Fibroblast of skin of right biceps (primary cell): ENCODE measurements around the gene SCN4B.
A peak's percentile ranks its signal among the peaks of the same experiment; 100 is the strongest.

Experiments
- DNase-seq: peaks from one replicate; pipeline ENCODE4 v3.0.0-alpha.2; 2013

Gene SCN4B

GRCh38 chr11:118149493-118149892 is 3.1 kb downstream of the SCN4B start:
- no peak for DNase-seq

- DNase-seq = peak; percentile 17
Measured at GRCh38 chr11:118148856-118149255, 3.8 kb downstream of the SCN4B start.

DNA sequence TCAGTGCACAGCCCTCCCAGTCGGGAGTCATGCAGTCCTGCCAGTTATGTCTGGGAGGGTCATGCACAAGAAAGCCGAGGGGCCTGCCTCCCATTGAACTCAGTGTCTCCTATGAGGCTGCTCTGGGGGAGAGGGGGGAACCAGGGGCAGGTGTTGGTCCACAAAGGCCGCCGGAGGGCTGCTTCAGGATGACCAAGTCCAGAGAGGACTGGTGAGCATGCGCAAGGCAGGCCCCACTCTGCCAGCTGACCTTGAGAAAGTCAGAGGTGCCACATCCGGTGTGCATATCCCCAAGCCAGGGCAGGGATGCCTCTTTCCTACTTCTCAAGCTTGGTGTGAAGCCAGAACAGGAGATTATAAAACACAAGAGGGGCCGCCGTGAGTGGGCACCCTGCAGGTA is 4.4 kb downstream of the SCN4B start:
- DNase-seq = no peak

GRCh38 chr11:118147502-118147901 is 5.1 kb downstream of the SCN4B start:
- no peak for DNase-seq

GRCh38 chr11:118146554-118146953 is 6.1 kb downstream of the SCN4B start:
- DNase-seq = no peak

DNA sequence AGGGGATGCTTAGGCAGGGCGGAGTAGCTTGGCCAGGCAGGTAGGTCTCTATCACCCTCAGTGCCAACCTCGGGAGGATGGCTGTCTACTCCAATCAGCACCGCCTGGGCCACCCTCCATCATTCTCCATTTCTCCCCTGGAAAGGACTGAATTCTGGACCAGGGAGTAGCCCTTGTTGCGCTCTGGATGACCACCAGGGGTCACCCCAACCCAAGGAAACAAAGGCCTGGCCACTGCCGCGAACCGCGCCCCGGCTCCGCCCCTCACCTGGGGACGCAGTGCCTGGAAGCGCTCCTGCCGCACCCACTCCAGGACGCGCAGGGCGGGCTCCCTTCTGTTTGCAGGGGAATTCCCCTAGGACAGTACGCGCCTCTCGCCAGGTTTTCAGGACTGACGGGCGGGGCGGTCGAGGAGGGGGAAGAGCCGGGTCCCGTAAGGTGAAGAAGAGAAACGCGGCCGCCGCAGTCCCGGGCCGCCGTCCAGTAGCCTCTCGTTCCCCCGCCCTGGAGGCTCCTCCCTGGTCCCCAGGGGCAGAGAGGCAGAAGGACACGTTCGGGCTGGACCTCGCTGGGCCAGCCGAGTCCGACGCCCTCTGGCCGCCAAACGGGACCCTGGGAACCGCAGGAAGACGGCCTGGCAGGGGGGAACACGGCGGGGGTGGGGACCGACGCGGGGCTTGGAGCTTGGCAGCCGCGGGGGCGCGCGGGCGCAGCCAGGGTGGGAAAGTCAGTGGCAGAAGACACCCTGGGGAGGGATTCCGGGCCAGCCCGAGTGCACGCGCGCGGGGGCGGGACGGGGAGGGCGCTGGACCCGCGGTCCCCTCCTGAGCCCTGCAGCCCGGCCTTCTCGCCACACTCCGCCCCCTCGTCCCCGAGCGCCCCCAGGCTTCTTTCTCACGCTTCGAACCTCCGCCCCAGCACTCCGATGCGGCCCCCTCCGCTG is 7.1 kb downstream of the SCN4B start:
- peak; percentile 54 for DNase-seq

GRCh38 chr11:118144301-118145268 is 8.0 kb downstream of the SCN4B start:
- no peak for DNase-seq

DNA sequence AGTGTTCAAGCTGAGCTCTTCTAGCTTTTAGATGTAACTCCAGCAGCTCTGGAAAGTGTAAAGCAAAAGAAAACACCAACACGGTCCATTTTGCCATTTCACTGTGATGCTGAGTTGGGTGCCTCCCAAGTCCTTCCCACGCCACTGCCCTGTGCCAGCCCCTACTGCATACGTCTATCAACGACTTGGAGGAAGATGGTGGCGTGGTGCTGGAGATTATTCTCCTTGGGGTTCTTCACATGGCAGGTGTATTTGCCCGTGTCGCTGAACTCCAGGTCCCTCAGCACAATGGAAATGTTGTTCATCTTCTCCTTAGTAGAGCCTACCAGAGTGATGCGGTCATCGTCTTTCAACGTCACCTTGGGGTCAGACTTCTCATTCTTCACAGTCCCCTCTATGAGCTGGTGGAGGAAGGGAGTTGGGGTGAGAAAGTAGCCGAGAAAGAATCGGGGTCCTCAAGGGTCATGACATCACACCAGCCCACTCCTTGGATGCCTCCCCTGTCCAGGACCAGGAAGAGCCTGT is 8.9 kb downstream of the SCN4B start:
- DNase-seq = no peak

DNA sequence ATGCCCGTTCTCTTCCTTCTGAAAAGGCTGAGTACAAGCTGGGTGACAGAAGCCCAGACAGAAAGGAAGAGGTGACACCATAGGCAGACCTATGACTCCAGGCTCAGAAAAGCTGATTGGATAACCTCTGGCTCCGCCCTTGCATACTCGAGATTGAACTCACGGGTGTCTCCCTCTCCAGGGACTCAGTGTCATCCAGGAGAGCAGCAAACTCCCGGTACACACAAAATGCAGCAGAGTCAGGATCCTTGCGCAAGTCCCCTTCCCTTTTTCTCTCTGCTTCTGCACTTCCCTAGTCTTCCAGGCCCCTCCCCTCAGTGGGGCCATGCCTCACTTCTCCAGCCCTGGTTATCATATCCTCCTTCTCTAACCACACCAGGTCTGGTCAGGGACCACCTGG is 9.8 kb downstream of the SCN4B start:
- no peak for DNase-seq

- no peak for DNase-seq
Measured at GRCh38 chr11:118142081-118142480, 10.5 kb downstream of the SCN4B start.

DNA sequence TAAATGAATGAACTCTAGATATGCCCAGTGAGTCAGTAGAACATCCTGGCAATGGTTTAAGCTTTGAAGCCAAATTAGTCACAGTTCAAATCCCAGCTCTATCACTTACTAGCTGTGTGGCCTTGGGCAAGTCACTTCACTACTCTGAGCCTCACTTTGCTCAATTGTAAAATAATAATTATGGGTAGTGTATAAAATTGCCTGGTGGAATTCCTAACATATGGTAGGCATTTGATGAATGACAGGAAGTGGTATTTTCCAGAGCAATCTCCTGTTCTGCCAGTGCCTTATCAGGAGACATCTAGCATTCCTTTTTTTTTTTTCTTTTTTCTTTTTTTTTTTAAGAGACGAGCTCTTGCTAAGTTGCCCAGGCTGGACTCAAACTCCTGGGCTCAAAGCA is 13.0 kb downstream of the SCN4B start:
- peak; percentile 11 for DNase-seq

DNA sequence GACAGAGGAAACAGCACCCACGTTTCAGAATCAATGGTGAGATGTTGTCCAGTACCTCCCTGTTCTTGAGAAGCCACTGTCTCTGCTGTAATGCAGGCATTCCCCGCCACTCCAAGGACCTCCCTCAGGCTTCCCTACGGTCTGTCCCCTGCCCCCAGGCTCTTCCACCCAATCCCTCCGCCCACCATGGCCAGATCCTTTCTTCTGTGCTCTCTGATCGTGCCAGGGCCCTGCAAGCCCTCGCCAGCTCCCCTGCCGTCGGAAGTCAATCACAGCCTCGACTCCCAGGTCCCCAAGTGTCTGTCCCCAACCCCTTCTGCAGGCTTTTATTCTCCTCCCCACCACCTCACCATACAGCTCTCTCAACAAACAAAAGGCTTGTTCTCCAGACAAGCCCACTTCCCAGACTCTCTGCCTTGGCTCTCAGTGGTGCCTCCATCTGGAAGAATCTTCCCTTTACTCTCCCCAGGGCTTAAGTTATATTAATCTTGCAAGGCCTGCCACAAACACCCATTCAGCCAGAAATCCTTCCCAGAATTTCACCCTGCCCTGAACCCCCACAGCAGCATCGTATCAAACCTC is 13.7 kb downstream of the SCN4B start:
- DNase-seq = no peak

GRCh38 chr11:118136801-118137200 is 15.8 kb downstream of the SCN4B start:
- DNase-seq = no peak

- DNase-seq = no peak
Measured at GRCh38 chr11:118136341-118136740, 16.3 kb downstream of the SCN4B start.

DNA sequence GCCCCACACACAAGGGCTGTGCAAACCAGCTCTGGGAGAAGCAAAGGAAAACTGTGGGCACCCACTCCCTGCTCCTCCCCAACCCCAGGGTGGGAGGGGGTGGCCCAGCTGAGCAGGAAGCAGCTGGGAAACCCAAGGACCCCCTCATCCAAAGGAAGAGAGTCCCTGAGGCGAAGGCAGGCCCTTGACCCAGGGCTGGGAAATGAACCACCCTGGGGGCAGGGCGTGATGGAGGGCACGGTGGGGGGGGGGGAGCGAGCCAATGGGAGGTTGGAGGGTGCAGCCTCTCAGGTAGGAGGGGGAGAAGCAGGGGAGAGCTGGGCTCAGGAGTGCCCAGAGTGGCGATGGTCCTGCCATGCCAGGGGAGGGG is 16.8 kb downstream of the SCN4B start:
- DNase-seq = no peak

DNA sequence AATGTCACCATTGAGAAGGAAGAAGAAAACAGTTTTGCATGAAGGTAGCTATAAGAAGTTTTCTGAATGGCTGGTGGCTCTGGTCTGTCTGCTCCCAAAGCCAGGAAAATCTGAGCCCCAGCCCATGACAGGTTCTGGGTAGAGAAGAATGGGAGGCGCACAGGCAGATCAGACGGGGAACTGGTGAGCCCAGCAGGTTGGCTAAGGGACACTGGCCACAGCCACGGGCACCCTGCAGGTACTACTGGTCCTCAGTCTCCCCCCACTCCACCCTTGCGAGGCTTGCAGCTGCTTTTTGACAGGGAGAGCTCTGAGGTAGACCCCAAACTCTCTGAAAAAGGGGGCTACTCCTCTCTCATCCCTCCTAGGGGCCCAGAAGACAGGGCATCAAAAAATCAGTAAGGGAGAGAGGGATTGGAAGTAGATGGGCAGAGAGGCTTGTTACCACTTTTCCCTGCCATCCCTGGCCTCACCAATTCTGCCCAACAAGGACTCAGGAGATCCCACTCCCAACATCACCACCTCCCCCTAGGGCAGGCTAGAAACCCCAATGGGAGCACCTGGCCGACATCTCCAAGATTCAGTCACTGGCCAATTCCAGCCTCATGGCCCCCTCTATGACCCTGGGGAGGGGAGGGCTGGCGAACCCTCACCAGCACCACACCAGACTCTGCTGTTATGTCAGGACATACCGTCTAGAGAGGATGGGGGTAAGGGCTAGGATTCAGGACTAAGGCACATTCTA is 17.4 kb downstream of the SCN4B start:
- no peak for DNase-seq

- DNase-seq = no peak
Measured at GRCh38 chr11:118133816-118134215, 18.8 kb downstream of the SCN4B start.

- no peak for DNase-seq
Measured at GRCh38 chr11:118132385-118133151, 20.1 kb downstream of the SCN4B start.

DNA sequence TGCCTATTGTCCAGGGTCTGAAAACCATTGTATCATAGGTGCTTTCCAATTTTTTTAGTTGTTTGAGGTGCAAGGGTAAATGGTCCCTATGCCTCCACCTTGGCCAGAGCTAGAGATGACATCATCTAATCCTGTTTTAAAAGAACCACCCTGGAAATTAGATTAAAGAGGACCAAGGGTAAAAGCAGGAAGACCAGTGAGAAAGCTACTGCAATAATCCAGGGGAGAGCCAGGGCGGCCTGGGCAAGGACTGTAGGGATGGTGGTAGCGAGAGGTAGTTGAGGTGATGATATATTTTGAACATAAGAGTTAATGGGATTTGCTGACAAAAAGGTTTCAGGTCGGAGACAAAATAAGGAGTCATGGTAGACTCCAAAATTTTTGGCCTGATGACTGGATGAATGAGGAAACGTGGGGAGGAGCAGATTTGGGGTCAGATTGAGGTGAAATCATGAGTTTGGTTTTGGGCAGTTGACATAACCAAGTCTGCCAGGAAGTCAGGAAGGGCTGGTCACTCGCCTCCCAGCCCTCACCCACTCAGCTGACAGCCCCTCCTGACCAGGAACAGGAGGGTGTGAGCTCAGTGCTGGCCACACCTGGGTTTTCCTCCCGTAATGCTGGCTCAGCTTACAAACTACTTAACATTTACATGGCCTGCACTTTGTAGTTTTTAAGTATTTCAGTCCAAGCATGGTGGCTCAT is 23.0 kb downstream of the SCN4B start:
- no peak for DNase-seq

DNA sequence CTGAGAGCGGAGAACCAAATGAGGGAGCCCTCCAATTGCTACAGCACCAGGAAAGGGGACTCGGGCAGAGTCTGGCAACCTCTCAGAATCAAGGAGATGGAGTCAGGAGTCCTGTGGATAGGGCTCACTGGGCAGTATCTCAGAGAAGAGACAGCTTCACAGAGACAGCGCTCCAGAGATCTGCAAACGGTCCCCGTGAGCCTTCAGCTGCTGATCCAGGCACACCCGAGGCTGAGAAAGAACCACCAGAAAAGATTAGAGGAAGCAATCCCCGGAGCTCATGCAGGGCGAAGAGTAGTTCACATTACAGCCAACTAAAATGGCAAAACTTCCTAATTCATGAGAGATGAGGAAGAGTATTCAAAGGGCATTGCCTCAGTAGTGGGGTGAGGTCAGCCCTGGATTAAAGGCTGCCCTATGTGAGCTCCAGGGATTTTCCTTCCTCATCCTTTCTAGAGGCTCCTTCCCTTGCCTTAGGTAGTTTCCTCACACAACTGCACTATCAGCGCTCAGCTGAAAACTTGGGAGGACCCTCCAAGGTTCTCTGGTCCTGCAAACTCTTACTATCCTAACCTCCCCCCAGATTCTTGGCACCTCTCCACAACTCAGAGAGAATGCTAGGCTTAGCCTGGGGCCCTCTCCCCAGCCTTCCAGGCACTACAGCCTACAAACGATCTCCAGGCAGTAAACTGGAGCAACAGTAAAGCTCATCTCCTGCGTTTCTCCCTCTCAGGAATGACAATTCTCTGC is 23.7 kb downstream of the SCN4B start:
- DNase-seq = no peak
